Measurements from ENCODE around the gene SLC39A9.
"Not testable (repeated sequence)": the region's sequence is repeated elsewhere in the genome, so short reads cannot be mapped to it uniquely, and the experiment has no call there.

SLC39A9 gene

DNA sequence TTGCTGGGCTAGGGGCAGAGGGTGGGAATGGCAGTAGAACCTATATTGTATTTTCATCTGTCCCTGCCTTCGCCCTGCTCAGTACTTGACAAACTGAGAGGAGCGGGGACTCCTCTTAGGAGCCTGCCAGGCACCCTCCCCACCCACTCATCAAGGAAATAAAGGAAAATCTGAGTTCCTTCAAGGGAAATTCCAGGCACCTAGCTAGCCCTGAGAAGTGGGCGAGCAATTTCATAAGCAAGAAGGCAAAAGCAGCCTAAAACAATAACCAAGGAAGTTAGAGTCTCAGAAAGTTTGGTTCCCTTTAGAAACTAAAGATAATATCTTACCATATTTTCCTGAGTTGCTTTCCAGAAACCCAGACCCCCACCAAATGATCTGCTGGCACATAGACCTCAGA lies 75.5 kb downstream of the SLC39A9 start:
- TF ChIP-seq, protein P1, sequence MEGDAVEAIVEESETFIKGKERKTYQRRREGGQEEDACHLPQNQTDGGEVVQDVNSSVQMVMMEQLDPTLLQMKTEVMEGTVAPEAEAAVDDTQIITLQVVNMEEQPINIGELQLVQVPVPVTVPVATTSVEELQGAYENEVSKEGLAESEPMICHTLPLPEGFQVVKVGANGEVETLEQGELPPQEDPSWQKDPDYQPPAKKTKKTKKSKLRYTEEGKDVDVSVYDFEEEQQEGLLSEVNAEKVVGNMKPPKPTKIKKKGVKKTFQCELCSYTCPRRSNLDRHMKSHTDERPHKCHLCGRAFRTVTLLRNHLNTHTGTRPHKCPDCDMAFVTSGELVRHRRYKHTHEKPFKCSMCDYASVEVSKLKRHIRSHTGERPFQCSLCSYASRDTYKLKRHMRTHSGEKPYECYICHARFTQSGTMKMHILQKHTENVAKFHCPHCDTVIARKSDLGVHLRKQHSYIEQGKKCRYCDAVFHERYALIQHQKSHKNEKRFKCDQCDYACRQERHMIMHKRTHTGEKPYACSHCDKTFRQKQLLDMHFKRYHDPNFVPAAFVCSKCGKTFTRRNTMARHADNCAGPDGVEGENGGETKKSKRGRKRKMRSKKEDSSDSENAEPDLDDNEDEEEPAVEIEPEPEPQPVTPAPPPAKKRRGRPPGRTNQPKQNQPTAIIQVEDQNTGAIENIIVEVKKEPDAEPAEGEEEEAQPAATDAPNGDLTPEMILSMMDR (IDR thresholded peaks at IDR 0.05; ENCODE audit: borderline replicate concordance, control extremely low read depth, extremely low read depth, insufficient read depth, missing control alignments), result no peak
- in situ Hi-C loops (cut with MboI; ENCODE audit: low sequenced_read_pairs, unreplicated experiment), result no loop called here
- DNase-seq (ENCODE audit: low spot score), result no peak

DNA sequence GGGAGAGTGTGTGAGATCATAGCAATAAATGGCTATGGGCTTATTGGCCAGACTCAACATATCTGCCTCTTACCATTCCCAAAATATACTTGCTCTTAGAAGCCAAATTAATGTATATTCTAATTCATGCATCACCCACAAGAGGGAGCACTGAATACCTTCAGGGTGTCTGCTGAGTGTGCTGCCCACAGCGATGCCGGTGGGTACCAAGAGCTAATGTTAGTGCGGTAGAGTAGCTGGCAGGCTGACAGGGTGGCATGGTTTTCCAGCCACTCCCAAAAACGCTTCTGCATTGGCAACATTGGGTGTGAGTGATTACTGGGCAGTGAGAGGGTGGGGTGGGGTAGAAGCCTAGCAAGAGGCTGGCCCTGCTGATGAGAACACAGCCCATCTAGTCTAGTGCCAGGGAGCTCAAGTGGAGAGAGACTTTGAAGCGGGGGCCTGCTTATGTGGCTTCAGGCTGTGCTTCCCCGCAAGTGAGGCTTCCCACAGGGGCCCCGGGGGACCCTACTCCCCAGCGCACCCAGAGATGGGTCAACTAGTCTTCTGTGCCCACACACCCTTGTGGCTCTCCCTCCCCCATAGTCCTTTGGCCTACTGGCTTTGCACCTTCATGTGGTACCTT lies 76.8 kb downstream of the SLC39A9 start:
- DNase-seq (ENCODE audit: low spot score), result peak; percentile 48
- in situ Hi-C loops (cut with MboI; ENCODE audit: low sequenced_read_pairs, unreplicated experiment), result no loop called here
- TF ChIP-seq, protein P1 (IDR thresholded peaks at IDR 0.05; ENCODE audit: borderline replicate concordance, control extremely low read depth, extremely low read depth, insufficient read depth, missing control alignments), result peak; percentile 31

DNA sequence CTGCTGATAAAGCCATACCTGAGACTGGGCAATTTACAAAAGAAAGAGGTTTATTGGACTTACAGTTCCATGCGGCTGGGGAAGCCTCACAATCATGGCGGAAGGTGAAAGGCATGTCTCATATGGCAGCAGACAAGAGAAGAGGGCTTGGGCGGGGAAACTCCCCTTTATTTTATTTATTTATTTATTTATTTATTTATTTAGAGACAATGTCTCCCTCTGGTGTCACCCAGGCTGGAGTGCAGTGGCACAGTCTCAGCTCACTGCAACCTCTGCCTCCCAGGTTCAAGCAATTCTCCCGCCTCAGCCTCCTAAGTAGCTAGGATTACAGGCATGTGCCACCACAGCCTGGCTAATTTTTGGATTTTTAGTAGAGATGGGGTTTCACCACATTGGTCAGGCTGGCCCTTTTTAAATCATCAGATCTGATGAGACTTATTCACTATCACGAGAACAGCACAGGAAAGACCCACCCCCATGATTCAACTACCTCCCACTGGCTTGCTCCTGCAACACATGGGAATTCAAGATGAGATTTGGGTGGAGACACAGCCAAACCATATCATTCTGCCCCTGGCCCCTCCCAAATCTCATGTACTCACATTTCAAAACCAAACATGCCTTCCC lies 78.4 kb downstream of the SLC39A9 start:
- in situ Hi-C loops (cut with MboI; ENCODE audit: low sequenced_read_pairs, unreplicated experiment); DNase-seq (ENCODE audit: low spot score): not testable (repeated sequence)

DNA sequence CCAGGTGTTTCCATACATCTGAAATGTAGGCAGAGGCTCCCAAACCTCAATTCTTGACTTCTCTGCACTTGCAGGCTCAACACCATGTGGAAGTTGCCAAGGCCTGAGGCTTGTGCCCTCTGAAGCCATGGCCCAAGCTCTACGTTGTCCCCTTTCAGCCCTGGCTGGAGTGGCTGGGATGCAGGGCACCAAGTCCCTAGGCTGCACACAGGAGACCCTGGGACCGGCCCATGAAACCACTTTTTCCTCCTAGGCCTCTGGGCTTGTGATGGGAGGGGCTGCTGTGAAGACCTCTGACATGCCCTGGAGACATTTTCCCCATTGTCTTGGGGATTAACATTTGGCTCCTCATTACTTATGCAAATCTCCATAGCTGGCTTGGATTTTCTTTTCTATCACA lies 79.6 kb downstream of the SLC39A9 start:
- DNase-seq (ENCODE audit: low spot score); in situ Hi-C loops (cut with MboI; ENCODE audit: low sequenced_read_pairs, unreplicated experiment): not testable (repeated sequence)

DNA sequence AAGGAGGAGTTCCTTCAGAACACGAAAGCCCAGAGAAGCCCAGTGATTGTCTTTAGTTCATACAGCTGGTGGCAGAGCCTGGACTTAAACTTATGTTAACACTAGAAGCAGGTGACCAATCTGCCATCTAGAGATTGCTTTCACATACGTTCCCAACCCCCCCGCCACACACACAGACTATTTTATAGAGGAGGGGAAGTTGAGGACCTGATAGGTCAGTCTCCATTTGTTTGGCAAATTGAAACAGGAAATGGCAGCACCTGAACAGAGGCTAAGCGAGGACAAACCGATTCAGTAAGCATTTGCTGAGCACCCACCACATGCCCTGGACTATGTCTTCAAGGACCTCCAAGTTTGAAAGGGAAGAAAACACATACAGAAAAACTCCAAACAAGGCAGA lies 81.2 kb downstream of the SLC39A9 start:
- in situ Hi-C loops (cut with MboI; ENCODE audit: low sequenced_read_pairs, unreplicated experiment), result no loop called here
- TF ChIP-seq, protein P1 (IDR thresholded peaks at IDR 0.05; ENCODE audit: borderline replicate concordance, control extremely low read depth, extremely low read depth, insufficient read depth, missing control alignments), result no peak
- no peak for DNase-seq (ENCODE audit: low spot score)

DNA sequence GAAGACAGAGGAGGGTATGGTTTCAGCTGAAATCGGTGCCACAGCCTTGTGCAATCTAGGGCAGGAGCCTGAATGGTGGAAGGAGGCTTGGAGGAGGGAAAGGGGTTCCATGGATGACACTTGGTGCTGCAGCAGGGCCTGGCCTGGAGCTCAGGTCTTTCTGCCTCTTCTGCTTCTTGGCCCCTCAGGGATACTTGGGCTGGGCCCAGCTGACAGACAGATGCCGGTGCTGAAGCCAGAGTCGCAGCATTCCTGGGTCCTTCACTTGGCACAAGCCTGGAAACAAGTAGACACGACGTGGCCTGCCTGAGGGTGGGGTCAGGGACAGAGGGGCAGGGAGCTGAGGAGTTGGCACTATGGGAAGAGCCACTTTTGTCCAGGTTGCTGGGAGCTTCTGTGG lies 81.6 kb downstream of the SLC39A9 start:
- in situ Hi-C loops (cut with MboI; ENCODE audit: low sequenced_read_pairs, unreplicated experiment), result no loop called here
- no peak for DNase-seq (ENCODE audit: low spot score)
- TF ChIP-seq, protein P1 (IDR thresholded peaks at IDR 0.05; ENCODE audit: borderline replicate concordance, control extremely low read depth, extremely low read depth, insufficient read depth, missing control alignments), result no peak

DNA sequence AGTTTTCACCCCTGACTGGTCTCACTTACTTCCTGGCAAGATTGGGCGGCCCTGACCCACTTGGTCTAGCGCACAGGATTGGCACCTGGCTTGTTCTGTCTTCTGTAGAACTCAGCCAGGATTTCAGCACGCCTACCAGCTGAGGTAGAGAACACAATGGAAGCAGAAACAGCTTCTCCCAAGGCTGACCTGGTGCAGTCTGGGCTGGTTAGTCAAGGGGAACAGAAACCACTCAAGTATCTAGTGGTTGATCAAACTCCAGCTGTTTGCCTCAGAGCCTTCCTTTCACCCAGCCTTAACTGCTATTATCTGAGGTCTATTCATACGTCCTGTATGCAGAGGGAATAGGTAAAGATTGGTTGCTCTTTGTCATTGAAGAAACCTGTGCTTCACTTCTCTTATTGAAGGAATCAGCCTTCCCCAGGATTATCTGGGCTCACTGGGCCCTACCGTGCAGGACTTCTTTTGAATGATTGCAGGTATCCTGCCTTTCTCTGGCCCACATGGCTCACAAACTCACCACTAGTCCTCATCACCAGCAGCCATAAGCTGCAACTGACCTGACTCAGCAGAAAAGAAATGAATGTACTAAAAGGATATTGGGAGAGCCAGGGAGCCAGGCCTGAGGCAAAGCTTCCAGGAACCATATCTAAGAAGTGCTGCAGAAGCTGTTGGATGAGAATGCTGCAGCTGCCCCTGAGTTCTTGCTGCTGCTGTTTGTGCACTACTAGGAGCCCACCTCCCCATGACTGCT lies 83.5 kb downstream of the SLC39A9 start:
- TF ChIP-seq, protein P1 (IDR thresholded peaks at IDR 0.05; ENCODE audit: borderline replicate concordance, control extremely low read depth, extremely low read depth, insufficient read depth, missing control alignments), result no peak
- in situ Hi-C loops (cut with MboI; ENCODE audit: low sequenced_read_pairs, unreplicated experiment), result no loop called here
- peak; percentile 72 for DNase-seq (ENCODE audit: low spot score)
